NCI-H2081 treated with DMSO at 0.1 percent for 48 hours (cell line): Measurements from ENCODE around the gene PSMB8.
A peak's percentile ranks its signal among the peaks of the same experiment; 100 is the strongest.
"Not testable (repeated sequence)": the region's sequence is repeated elsewhere in the genome, so short reads cannot be mapped to it uniquely, and the experiment has no call there.

Experiments used
- DNase-seq: peaks from one replicate; lab custom pipeline; 2025; lab: John Stamatoyannopoulos, UW

Gene PSMB8

DNA sequence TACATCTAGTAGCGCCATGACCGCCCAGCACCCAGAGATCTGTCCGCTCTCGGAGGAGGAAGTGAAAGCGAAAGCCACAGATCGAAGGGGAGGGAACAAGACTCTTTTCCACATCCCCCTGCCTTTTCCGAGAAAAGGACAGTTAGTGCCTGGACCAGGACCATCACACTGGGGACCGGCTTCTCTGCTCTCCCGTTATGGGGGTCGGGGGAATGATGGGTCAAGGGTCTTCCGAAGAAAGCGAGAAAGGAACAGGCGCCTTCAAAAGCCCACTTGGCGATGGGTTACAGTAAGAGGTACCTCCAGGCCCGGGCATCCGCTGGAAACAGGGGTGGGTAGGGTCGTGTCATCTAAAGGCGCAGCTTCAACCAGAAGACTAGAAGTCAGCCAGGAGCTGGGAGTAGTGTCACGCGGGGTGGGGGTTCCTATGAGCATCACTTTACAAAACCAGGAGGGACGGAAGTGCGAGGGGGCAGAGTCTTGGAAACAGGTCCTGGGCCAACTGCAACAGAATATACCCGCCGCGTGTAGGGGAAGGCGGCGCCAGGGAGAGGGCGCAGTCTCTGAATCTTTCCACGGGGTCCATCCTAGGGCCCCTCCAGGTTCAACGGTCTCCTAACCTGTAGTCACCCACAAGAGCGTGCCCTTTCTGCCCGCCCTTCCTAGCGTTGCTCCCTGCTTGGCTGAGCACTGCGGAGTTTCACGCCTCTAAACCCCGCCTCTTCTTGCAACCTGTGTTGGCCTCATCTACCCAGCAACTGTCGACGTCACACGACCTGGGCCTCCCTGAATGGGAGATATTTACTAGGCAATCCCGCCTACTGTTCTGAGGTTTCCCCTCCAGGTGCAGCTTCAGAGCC lies at the start of gene PSMB8:
TSS of gene PSMB8 (minus strand) at position 69 of the 860 bp plus-strand sequence. CDS start at position 18, 51 bp downstream.
- peak; percentile 89 for DNase-seq

DNA sequence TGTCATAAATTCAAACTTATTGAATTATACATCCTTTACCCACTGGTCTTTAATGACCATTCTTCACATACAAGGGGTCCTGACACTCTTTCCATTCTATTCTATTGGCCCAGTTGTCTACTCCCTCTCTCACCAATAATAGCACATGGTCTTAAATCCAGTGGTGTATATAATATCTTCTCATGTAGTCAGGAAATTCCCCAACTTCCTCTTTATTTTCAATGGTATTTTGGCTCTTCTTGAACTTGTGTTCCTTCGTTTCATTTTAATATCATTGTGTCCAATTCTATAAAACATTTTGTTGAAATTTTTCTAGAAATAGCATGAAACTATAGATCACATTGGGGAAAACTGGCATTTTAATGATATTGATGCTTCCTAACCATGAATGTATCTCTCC lies 47.0 kb upstream of the PSMB8 start:
- DNase-seq = no peak

GRCh38 chr6:32889533-32889932 lies 45.7 kb upstream of the PSMB8 start:
- no peak for DNase-seq

DNA sequence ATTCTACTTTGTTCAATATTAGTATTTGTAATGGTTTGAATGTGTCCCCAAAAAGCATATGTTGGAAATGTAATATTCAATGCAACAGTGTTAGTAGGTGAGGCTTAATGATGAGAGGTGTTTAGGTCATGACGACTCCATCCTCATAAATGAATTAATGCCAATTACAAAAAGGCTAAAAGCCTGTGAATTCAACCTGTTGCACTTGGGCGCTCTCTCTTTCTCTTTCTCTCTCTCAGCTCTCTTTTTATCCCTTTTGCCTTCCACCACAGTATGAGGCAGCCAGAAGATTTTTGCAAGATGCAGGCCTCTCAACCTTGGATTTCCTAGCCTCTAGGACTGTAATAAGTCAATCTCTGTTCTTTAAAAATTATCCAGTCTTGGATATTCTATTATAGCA lies 44.7 kb upstream of the PSMB8 start:
- no peak for DNase-seq

GRCh38 chr6:32887616-32888015 lies 43.8 kb upstream of the PSMB8 start:
- DNase-seq = no peak

- no peak for DNase-seq
These were observed 43.0 kb upstream of the PSMB8 start for GRCh38 chr6:32886681-32887383.

GRCh38 chr6:32885698-32886286 lies 41.9 kb upstream of the PSMB8 start:
- DNase-seq = peak; percentile 37

DNA sequence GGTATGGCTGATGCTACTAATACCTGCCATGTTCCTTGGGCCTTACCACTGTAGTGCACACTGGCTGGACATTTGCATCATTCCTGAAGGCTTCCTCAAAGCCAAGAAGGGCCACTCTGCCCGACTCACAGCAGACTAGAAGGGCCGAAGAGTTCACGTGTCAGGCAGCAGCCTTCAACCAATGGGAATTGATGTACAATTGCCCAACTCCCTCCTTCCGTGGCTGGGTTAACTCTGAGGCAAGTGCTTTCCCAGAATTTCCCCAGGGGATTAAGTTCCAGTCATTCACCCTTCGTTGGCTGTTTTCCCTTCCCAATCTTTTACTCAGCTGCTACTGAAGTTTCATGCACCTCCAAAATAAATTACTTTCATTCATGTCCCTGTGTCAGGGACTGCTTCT lies 39.9 kb upstream of the PSMB8 start:
- DNase-seq = no peak

GRCh38 chr6:32882879-32883250 lies 39.0 kb upstream of the PSMB8 start:
- no peak for DNase-seq

DNA sequence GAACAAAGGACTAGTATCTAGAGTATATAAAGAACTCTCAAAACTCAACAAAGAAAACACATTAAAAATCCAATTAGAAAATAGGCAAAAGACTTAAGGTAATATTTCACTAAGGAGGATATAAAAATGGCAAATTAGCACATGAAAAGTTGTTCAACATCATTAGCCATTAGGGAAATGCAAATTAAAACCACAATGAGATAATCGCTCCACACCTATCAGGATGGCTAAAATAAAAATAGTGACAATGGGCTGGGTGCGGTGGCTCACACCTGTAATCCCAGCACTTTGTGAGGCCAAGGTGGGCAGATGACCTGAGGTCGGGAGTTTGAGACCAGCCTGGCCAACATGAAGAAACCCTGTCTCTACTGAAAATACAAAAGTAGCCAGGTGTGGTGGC lies 37.1 kb upstream of the PSMB8 start:
- DNase-seq = not testable (repeated sequence)

DNA sequence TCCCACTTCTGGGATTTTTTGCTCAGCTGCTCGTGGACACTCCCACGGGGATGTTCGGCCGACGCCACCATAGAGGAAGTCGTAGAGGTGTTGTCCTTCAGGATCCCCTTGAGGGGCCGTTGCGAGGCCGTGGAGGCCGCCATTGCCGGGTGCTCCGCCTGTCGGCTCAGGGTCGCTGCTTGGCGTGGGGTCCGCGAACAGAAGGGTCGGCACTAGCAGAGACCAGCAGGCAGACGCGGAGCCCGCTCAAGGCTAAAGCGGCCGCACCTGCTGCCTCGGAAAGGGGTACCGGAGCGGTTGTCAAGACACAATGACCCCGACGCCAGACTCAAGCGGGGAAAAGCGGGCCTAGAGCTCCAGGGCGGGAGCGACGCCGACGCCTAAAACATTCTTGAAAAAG lies 35.8 kb upstream of the PSMB8 start:
- no peak for DNase-seq

- DNase-seq = no peak
These were observed 32.8 kb upstream of the PSMB8 start for GRCh38 chr6:32876603-32877002.

DNA sequence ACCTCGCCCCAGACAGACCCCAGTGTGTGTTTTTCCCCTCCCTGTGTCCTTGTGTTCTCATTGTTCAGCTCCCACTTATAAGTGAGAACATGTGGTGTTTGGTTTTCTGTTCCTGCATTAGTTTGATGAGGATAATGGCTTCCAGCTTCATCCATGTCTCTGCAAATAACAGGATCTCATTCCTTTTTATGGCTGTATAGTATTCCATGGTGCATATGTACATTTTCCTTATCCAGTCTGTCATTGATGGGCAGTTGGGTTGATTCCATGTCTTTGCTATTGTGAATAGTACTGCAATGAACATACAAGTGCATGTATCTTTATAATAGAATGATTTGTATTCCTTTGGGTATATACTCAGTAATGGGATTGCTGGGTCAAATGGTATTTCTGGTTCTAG lies 30.1 kb upstream of the PSMB8 start:
- not testable (repeated sequence) for DNase-seq

- DNase-seq = no peak
These were observed 24.5 kb upstream of the PSMB8 start for GRCh38 chr6:32868257-32868788.

DNA sequence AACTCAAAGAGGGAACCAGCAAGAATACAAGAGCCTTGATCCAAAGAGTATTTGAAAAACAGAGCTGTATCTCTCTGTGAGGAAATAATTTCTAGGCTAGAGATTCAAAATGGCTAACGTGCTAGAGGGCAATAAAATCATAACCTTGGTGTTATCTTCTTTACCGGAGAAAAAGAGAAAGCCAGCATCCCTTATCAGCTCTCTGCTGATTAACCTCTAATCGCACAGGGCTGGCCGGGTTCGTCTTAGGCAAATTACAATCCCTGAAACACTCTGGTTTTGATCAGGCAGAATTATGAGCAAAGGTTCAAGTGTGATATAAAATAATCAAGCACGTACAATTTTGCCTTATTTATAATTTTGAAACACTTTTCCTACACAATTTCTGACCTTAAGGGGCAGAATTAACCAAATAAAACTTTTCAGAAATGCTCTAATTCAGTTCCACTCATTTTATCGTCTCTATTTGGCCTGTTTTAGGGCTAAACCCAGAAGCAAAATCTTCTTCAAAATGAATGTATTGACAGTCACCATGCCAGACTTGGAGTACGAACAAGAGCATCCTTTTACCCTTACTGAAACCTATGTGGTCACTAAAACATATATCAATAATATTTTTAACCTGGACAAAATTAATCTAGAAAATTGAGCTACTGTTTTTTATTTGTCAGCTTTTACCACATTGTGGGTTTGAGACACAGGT lies 23.9 kb upstream of the PSMB8 start:
- DNase-seq = no peak

DNA sequence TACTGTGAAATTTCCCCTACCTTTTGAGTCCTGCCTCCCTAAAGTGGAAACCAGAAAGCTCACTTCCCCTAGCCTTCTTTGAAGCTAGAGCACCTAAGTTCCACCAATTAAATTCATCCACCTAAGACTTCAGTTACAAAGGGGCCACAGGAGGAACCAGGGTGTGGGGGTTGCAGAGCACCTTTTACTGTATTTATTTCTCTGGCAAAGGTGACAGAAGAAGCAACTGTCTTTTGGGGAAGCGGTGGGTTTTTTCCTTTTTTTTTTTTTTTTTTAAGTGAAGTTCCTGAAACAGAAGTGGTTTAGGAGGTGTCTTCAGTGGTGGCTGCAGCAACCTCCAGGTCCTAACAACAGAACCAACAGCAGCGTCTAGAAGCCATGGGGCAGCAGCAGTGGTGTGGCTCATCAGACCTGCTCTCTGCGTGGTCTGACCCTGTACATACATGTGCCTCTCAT lies 23.2 kb upstream of the PSMB8 start:
- no peak for DNase-seq

GRCh38 chr6:32865724-32866443 lies 22.0 kb upstream of the PSMB8 start:
- DNase-seq = no peak

- no peak for DNase-seq
These were observed 18.9 kb upstream of the PSMB8 start for GRCh38 chr6:32862725-32863124.

DNA sequence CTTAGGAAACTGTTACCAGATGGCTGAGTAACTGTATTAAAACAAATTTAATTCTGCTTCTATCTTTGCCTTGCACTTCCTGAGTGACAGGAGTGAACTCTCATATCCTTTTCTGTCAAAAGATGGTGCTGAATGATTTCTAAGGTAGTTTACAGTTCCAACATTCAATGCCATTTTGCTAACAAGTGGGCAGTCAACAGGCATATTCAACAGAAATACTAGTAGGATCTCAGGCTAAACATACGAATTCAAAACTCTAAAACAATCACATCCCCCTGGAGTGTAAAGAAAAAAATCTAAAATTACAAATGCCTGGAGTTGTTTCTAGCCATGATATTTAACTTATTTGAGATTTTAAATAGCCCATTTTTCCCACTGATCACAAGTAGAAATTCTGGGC lies 16.8 kb upstream of the PSMB8 start:
- no peak for DNase-seq

- no peak for DNase-seq
These were observed 14.3 kb upstream of the PSMB8 start for GRCh38 chr6:32858194-32858593.

GRCh38 chr6:32857156-32857891 lies 13.5 kb upstream of the PSMB8 start:
- no peak for DNase-seq
